Hepatocyte (in vitro differentiated cells): ENCODE data around the gene PLEKHG3.

Experiments
- EZH2 ChIP-seq: fragments of 200-600 bp; sonication (generic); IDR thresholded peaks from 2 replicates; pipeline ENCODE4 v1.6.1; 2016; ENCODE audit warnings: antibody characterized with exemption, mild to moderate bottlenecking, borderline replicate concordance
- TF ChIP-seq, protein P1 (sequence below): fragments of 200-600 bp; sonication (generic); IDR thresholded peaks from 2 replicates; pipeline ENCODE4 v1.5.1; 2016; ENCODE audit warnings: antibody characterized with exemption, mild to moderate bottlenecking; ENCODE audit not compliant: poor library complexity

DNA sequence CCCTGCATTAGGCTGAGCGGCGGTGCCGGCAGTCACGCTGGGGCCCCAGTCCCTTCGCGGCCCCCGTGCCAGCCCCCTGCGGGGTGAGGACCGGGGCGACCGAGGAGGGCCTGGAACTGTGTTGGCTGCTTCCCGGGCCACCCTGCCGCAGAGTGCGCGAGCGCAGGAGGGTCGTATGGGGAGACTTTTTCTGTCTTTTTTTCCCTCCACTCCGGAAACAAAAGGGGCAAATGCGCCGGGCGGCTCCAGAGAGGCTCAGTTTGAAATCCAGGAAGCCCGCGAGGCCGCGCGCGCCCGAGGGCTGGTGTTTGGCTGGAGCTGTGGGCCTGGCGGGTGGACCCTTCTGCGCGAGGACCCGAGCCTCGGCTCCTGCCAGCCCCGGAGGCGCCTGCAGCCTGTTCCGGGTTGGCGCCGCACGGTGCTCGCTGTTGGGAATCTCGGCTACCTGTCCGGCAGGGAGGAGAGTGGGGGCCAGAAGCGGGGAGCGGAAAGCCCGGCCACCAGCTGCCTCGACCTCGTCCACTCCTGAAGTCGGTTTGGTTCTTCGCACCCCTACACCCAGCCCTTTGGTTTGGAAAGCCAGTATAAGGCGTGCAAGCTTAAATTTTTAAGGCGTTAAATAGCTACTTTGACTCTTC lies 638 bp downstream of the PLEKHG3 start:
- TF ChIP-seq, protein P1, sequence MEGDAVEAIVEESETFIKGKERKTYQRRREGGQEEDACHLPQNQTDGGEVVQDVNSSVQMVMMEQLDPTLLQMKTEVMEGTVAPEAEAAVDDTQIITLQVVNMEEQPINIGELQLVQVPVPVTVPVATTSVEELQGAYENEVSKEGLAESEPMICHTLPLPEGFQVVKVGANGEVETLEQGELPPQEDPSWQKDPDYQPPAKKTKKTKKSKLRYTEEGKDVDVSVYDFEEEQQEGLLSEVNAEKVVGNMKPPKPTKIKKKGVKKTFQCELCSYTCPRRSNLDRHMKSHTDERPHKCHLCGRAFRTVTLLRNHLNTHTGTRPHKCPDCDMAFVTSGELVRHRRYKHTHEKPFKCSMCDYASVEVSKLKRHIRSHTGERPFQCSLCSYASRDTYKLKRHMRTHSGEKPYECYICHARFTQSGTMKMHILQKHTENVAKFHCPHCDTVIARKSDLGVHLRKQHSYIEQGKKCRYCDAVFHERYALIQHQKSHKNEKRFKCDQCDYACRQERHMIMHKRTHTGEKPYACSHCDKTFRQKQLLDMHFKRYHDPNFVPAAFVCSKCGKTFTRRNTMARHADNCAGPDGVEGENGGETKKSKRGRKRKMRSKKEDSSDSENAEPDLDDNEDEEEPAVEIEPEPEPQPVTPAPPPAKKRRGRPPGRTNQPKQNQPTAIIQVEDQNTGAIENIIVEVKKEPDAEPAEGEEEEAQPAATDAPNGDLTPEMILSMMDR: no peak
- TF ChIP-seq EZH2: no peak
